Neural cell (in vitro differentiated cells): ENCODE results near the gene PHACTR1. TPM values are rescaled to one million over a fixed set of nuclear protein-coding genes. Genes with fewer than 3 reads are reported as not detected.

Experiments
- H2AFZ ChIP-seq: fragments of 200-600, 300-800 bp; sonication (generic), shearing (Covaris generic); 2 replicates; pipeline ENCODE4 v1.6.0; 2014; ENCODE audit warnings: low read depth, mild to moderate bottlenecking, antibody characterized with exemption, low read length, moderate library complexity
- H3F3A ChIP-seq: fragments of 200-600 bp; shearing (Covaris generic); 2 replicates; pipeline ENCODE4 v1.6.1; 2016; ENCODE audit warnings: mild to moderate bottlenecking, moderate library complexity, mixed read lengths, antibody characterized with exemption, low read length; ENCODE audit not compliant: insufficient read depth, poor library complexity, severe bottlenecking
- H3K27ac ChIP-seq: fragments of 200-600, 300-800 bp; sonication (generic), shearing (Covaris generic); 2 replicates; pipeline ENCODE4 v1.5.1; 2014; ENCODE audit warnings: mild to moderate bottlenecking, low read length, moderate library complexity
- H3K27me3 ChIP-seq: fragments of 300-800, 200-600 bp; sonication (generic), shearing (Covaris generic); 2 replicates; pipeline ENCODE4 v1.6.0; 2014; ENCODE audit warnings: mild to moderate bottlenecking, low read depth, low read length, moderate library complexity; ENCODE audit not compliant: insufficient read depth
- H3K36me3 ChIP-seq: fragments of 300-800, 200-600 bp; sonication (generic), shearing (Covaris generic); 2 replicates; pipeline ENCODE4 v1.5.1; 2014; ENCODE audit warnings: mild to moderate bottlenecking, antibody characterized with exemption, low read length, moderate library complexity; ENCODE audit not compliant: insufficient read depth
- H3K4me2 ChIP-seq: fragments of 300-800, 200-600 bp; sonication (generic), shearing (Covaris generic); 2 replicates; pipeline ENCODE4 v1.6.0; 2014; ENCODE audit warnings: mild to moderate bottlenecking, low read length
- H3K4me3 ChIP-seq: fragments of 300-800, 200-600 bp; sonication (generic), shearing (Covaris generic); 2 replicates; pipeline ENCODE4 v1.5.1; 2014; ENCODE audit warnings: mild to moderate bottlenecking, low read length, moderate library complexity
- H3K79me2 ChIP-seq: fragments of 200-600 bp; shearing (Covaris generic); replicated peaks from 2 replicates; pipeline ENCODE4 v1.6.0; 2014; ENCODE audit warnings: mild to moderate bottlenecking, low read length, moderate library complexity; ENCODE audit not compliant: insufficient read depth
- H3K9ac ChIP-seq: fragments of 300-800, 200-600 bp; sonication (generic), shearing (Covaris generic); 2 replicates; pipeline ENCODE4 v1.6.1; 2016; ENCODE audit warnings: mild to moderate bottlenecking, low read length, mixed read lengths
- H3K9me2 ChIP-seq: fragments of 200-600 bp; shearing (Covaris generic); 2 replicates; pipeline ENCODE4 v1.6.1; 2016; ENCODE audit warnings: mild to moderate bottlenecking, low read length, mixed read lengths; ENCODE audit not compliant: insufficient read depth
- H3K9me3 ChIP-seq: fragments of 200-600, 300-800 bp; sonication (generic), shearing (Covaris generic); 2 replicates; pipeline ENCODE4 v1.6.1; 2016; ENCODE audit warnings: mild to moderate bottlenecking, mixed run types, low read length, moderate library complexity, mixed read lengths
- H4K20me1 ChIP-seq: fragments of 200-600 bp; shearing (Covaris generic); 2 replicates; pipeline ENCODE4 v1.6.1; 2016; ENCODE audit warnings: mild to moderate bottlenecking, mixed run types; ENCODE audit not compliant: insufficient read depth
- CTCF ChIP-seq: fragments of 450-650 bp; IDR thresholded peaks from 2 replicates; pipeline ENCODE4 v1.5.1; 2014; ENCODE audit warnings: antibody characterized with exemption, mild to moderate bottlenecking, moderate library complexity; ENCODE audit not compliant: poor library complexity, severe bottlenecking
- EP300 ChIP-seq: fragments of 450-650 bp; conservative IDR thresholded peaks from 2 replicates; pipeline ENCODE4 v1.6.1; 2014; ENCODE audit warnings: antibody characterized with exemption, mild to moderate bottlenecking, moderate library complexity; ENCODE audit not compliant: poor library complexity, severe bottlenecking
- EZH2 ChIP-seq: fragments of 200-600, 300-800 bp; shearing (Covaris generic), sonication (generic); IDR thresholded peaks from 2 replicates; pipeline ENCODE4 v1.6.1; 2014; ENCODE audit warnings: antibody characterized with exemption, low read length, borderline replicate concordance, mild to moderate bottlenecking; ENCODE audit not compliant: insufficient read depth, poor library complexity, severe bottlenecking
- MXI1 ChIP-seq: fragments of 450-650 bp; conservative IDR thresholded peaks from 2 replicates; pipeline ENCODE4 v1.6.1; 2014; ENCODE audit warnings: antibody characterized with exemption, mild to moderate bottlenecking; ENCODE audit not compliant: poor library complexity, severe bottlenecking
- POLR2AphosphoS5 ChIP-seq: IDR thresholded peaks from 2 replicates; pipeline ENCODE4 v1.6.1; 2012
- RAD21 ChIP-seq: fragments of 450-650 bp; conservative IDR thresholded peaks from 2 replicates; pipeline ENCODE4 v1.6.1; 2014; ENCODE audit warnings: antibody characterized with exemption, mild to moderate bottlenecking, moderate library complexity
- REST ChIP-seq: IDR thresholded peaks from 2 replicates; pipeline ENCODE4 v1.6.1; 2012; ENCODE audit warnings: borderline replicate concordance
- SMC3 ChIP-seq: fragments of 450-650 bp; conservative IDR thresholded peaks from 2 replicates; pipeline ENCODE4 v1.6.1; 2014; ENCODE audit warnings: antibody characterized with exemption, mild to moderate bottlenecking, moderate library complexity; ENCODE audit not compliant: poor library complexity
- TAF1 ChIP-seq: IDR thresholded peaks from 2 replicates; pipeline ENCODE4 v1.6.1; 2012; ENCODE audit warnings: low read depth
- polyA plus RNA-seq: library from polyadenylated mRNA; depleted of rRNA; stranded (reverse); fragments of >200 nt; gene quantifications from 2 replicates; pipeline ENCODE4 v1.2.3, GENCODE V29; 2014

The PHACTR1 gene
- polyA plus RNA-seq, 1 donor from 2014 or later: 7.8 TPM

DNA sequence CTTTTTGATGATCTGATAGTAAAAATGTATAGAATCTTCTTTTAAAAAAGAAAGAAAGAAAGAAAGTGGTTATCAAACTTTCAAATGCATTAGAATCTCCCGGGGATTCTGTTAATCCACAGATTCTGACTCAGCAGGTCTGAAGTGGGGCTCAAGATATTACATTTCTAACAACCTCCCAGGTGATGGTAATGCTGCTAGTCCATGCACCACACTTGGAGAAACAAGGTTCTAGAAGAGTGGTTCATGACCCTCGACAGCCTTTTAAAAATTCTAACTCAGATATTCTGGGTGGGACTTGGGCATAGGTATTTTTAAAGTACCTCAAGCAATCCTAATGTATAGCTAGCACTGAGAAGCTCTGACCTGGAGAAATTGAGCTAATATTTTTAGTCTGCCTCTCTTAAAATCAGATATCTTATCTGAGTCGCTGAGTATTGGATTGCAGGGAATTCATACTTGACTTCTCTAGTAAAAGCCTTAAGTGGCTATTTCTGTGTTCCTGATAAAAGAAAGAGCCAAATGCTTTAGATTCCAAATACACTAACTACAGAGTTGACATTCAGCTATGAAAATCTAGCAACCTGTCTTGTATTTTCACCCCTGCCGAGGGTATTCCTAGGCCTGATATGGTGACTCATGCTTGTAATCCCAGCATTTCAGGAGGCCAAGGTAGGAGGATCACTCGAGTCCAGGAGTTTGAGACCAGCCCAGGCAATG lies 252.4 kb downstream of the PHACTR1 start:
- Histone ChIP-seq H3K27me3 (no peaks in the 10 kb centered on the region), H3K79me2 (no peaks in the 10 kb centered on the region), H3K27ac (no peak overlapping the region), H3K4me3 (no peak overlapping the region), H3K4me2 (no peak overlapping the region), H3K36me3 (no peaks in the 10 kb centered on the region), H3K9ac (no peak overlapping the region), H4K20me1 (no peaks in the 10 kb centered on the region), H3K9me2 (no peaks in the 10 kb centered on the region), H2AFZ (no peak overlapping the region), H3K9me3 (no peaks in the 10 kb centered on the region), H3F3A (no peaks in the 10 kb centered on the region)
- no peak for TF ChIP-seq RAD21
- TF ChIP-seq CTCF: no peak
- no peak for TF ChIP-seq MXI1
- no peak for TF ChIP-seq EP300
- TF ChIP-seq REST: no peak
- no peak for TF ChIP-seq POLR2AphosphoS5
- TF ChIP-seq EZH2: no peak
- TF ChIP-seq TAF1: no peak
- no peak for TF ChIP-seq SMC3

- no peaks in the 10 kb centered on the region for H3K9me2 ChIP-seq
- H3K36me3 ChIP-seq: no peaks in the 10 kb centered on the region
- no peak overlapping the region for H3K9ac ChIP-seq
- no peak overlapping the region for H3K27ac ChIP-seq
- no peaks in the 10 kb centered on the region for H3K9me3 ChIP-seq
- H3F3A ChIP-seq: no peaks in the 10 kb centered on the region
- H3K4me3 ChIP-seq: no peak overlapping the region
- H4K20me1 ChIP-seq: no peaks in the 10 kb centered on the region
- H3K27me3 ChIP-seq: no peaks in the 10 kb centered on the region
- no peak overlapping the region for H2AFZ ChIP-seq
- H3K79me2 ChIP-seq: no peaks in the 10 kb centered on the region
- TF ChIP-seq EP300 (no peak), SMC3 (no peak), RAD21 (no peak), CTCF (no peak), POLR2AphosphoS5 (no peak), EZH2 (no peak), TAF1 (no peak), MXI1 (no peak), REST (no peak)
- no peak overlapping the region for H3K4me2 ChIP-seq
Measured at GRCh38 chr6:12969966-12970365, 253.4 kb downstream of the PHACTR1 start.
